Measurements from ENCODE around the gene SGPP2.

The SGPP2 gene

GRCh38 chr2:222592176-222592575 is 167.8 kb downstream of the SGPP2 start:
- no peak for DNase-seq

- no peak for DNase-seq
Measured at GRCh38 chr2:222594679-222595078, 170.3 kb downstream of the SGPP2 start.

- no peak for DNase-seq
Measured at GRCh38 chr2:222595581-222595980, 171.2 kb downstream of the SGPP2 start.

- DNase-seq, result no peak
Measured at GRCh38 chr2:222598611-222599010, 174.3 kb downstream of the SGPP2 start.

GRCh38 chr2:222603501-222603900 is 179.2 kb downstream of the SGPP2 start:
- no peak for DNase-seq

- no peak for DNase-seq
Measured at GRCh38 chr2:222604749-222605515, 180.6 kb downstream of the SGPP2 start.

GRCh38 chr2:222606306-222606705 is 182.0 kb downstream of the SGPP2 start:
- no peak for DNase-seq

- DNase-seq, result no peak
Measured at GRCh38 chr2:222608081-222608480, 183.7 kb downstream of the SGPP2 start.

- DNase-seq, result no peak
Measured at GRCh38 chr2:222609381-222609780, 185.0 kb downstream of the SGPP2 start.
